Pancreas (tissue), 10 donors: ENCODE measurements around the gene KCNMA1. TPM values are rescaled to one million over a fixed set of nuclear protein-coding genes. Genes with fewer than 3 reads are reported as not detected.

Source experiments
- ATAC-seq, 4 donors: fragments of 200-7000 bp; cut with Tn5 transposase; one replicate each; pipeline versions ENCODE4 v1.8.0 to v1.9.1; 2020; ENCODE audit warnings: mild to moderate bottlenecking in 4 of 4, moderate library complexity in 4 of 4
- DNase-seq, 6 donors: peaks; one replicate each; pipeline ENCODE4 v3.0.0-alpha.2; 2020
- FAIRE-seq: peaks from 2 replicates; lab custom pipeline; 2012; peaks lifted over from hg19 to GRCh38; lab: Jason Lieb, UNC
- H3K27ac ChIP-seq, 4 donors: fragments of 200-600 bp; sonication (generic); 1 replicate in 3 of 4; 2 replicates in 1 of 4; pipeline versions ENCODE4 v1.5.0 to v1.8.0; 2020
- H3K27me3 ChIP-seq, 4 donors: fragments of 200-600 bp; one replicate each; pipeline ENCODE4 v1.8.0; 2021
- H3K36me3 ChIP-seq, 3 donors: fragments of 200-600 bp; sonication (generic) in 1 of 3; one replicate each; pipeline versions ENCODE4 v1.5.0 to v1.8.0; 2020 to 2021
- H3K4me1 ChIP-seq, 3 donors: fragments of 200-600 bp; one replicate each; pipeline ENCODE4 v1.8.0; 2021
- H3K4me3 ChIP-seq, 4 donors: fragments of 200-600 bp; sonication (generic) in 2 of 4; one replicate each; pipeline versions ENCODE4 v1.5.0 to v1.8.0; 2020 to 2021
- H3K9me3 ChIP-seq, 4 donors: fragments of 200-600 bp; one replicate each; pipeline ENCODE4 v1.8.0; 2021
- CTCF ChIP-seq, 4 donors: fragments of 200-600 bp; sonication (generic) in 3 of 4; IDR thresholded peaks; one replicate each; pipeline versions ENCODE4 v1.5.0 to v1.8.0; 2021; ENCODE audit warnings: antibody characterized with exemption in 4 of 4
- WGBS, 2 donors: extraction: QIAGEN DNeasy Blood & Tissue Kit; methylation state at CpG; one replicate each; pipeline ENCODE4 v1.1.7; 2013; 5-methylcytosine and 5-hydroxymethylcytosine counted together
- intact Hi-C, 3 donors: fragments of 100-400 bp; cut with DNase I; formaldehyde crosslinking; loops; one replicate each; pipeline versions ENCODE4 v1.11.1 to v1.14.2; 2022
- polyA plus RNA-seq, 2 donors: library from polyadenylated mRNA; stranded (reverse); fragments of 200-250 nt; gene quantifications; one replicate each; pipeline ENCODE4 v1.2.3, GENCODE V29; 2013
- total RNA-seq, 6 donors: library from RNA; stranded (reverse); fragmentation: NEBNext Ultra II Directional in 4 of 6; extraction: Animal tissue kit (Norgen Biotek cat#: 25700) in 4 of 6; gene quantifications; one replicate each; pipeline versions ENCODE4 v1.2.1 to v1.2.4, GENCODE V29; 2021 to 2023
- donor health status: healthy with polysubstance abuse.
- donor health status: DM: no; HTN: no; CAD: no; lungs with moderate emphysema.
- donor health status: DM: no; HTN: no; CAD: no.
- donor health status: control.
- donor health status: control.
- donor health status: Bipolar disorder and iron deficiency.
- donor health status: DM: yes; HTN: yes; CAD: no.
- donor health status: DM: no; HTN: no; CAD: no.
- donor health status: DM: no; HTN: no; CAD: no.
- donor health status: DM: yes; HTN: yes; CAD: no.

Gene KCNMA1
- total and polyA plus RNA-seq, 8 donors = 3.5 to 19.4 (median 9.3) TPM

GRCh38 chr10:77408259-77408658, 229.3 kb downstream of the KCNMA1 start:
- 92 to 94% methylated on average over 8 of the region's 8 CpGs for WGBS, 2 donors
- intact Hi-C loops = no loop called here
- no peaks in the 10 kb centered on the region for H3K9me3 ChIP-seq
- no peak for DNase-seq
- TF ChIP-seq CTCF (IDR thresholded peaks at IDR 0.05) = no peak
- H3K4me3 ChIP-seq = no peak overlapping the region
- no peak for FAIRE-seq
- no peak for ATAC-seq
- H3K36me3 ChIP-seq = no peaks in the 10 kb centered on the region
- no peak overlapping the region for H3K27ac ChIP-seq
- no peaks in the 10 kb centered on the region for H3K27me3 ChIP-seq
- peaks cover 23 to 34% (median 28%) of the 10 kb centered on the region in 3 donors for H3K4me1 ChIP-seq

GRCh38 chr10:77406764-77407430, 230.7 kb downstream of the KCNMA1 start:
- TF ChIP-seq CTCF (IDR thresholded peaks at IDR 0.05) = no peak
- H3K4me1 ChIP-seq = peaks cover 23 to 34% (median 28%) of the 10 kb centered on the region in 3 donors
- DNase-seq (no peak), FAIRE-seq (no peak), ATAC-seq (no peak)
- H3K9me3 ChIP-seq = no peaks in the 10 kb centered on the region
- no peaks in the 10 kb centered on the region for H3K27me3 ChIP-seq
- no peak overlapping the region for H3K4me3 ChIP-seq
- no peak overlapping the region for H3K27ac ChIP-seq
- WGBS, 2 donors = 62% methylated on average over 5 of the region's 5 CpGs
- intact Hi-C loops = no loop called here
- no peaks in the 10 kb centered on the region for H3K36me3 ChIP-seq

- TF ChIP-seq CTCF (IDR thresholded peaks at IDR 0.05) = no peak
- peak overlapping the region; percentile 31 to 63 (median 42) for H3K27ac ChIP-seq
- FAIRE-seq = no peak
Observed at GRCh38 chr10:77405771-77406241, 231.8 kb downstream of the KCNMA1 start.

GRCh38 chr10:77404810-77405209, 232.8 kb downstream of the KCNMA1 start:
- ATAC-seq = no peak
- H3K27me3 ChIP-seq = no peaks in the 10 kb centered on the region
- H3K4me3 ChIP-seq = no peak overlapping the region
- H3K27ac ChIP-seq = no peak overlapping the region
- no peaks in the 10 kb centered on the region for H3K36me3 ChIP-seq
- DNase-seq = no peak
- TF ChIP-seq CTCF (IDR thresholded peaks at IDR 0.05) = no peak
- 62 to 63% methylated on average over 3 of the region's 3 CpGs for WGBS, 2 donors
- H3K9me3 ChIP-seq = no peaks in the 10 kb centered on the region
- peaks cover 12 to 18% (median 17%) of the 10 kb centered on the region in 3 donors for H3K4me1 ChIP-seq
- no peak for FAIRE-seq
- intact Hi-C loops = no loop called here

More at GRCh38 chr10:77405771-77406241, 231.8 kb downstream of the KCNMA1 start:
- peak; percentile 78 to 91 (median 82) for ATAC-seq
- 16 to 19% methylated on average over 5 of the region's 5 CpGs for WGBS, 2 donors
- Histone ChIP-seq H3K9me3 (no peaks in the 10 kb centered on the region), H3K4me1 (peaks cover 21 to 25% (median 24%) of the 10 kb centered on the region in 3 donors), H3K36me3 (no peaks in the 10 kb centered on the region), H3K4me3 (no peak overlapping the region), H3K27me3 (no peaks in the 10 kb centered on the region)
- intact Hi-C loops = no loop called here
- DNase-seq = peak; percentile 82 to 92 (median 86)

GRCh38 chr10:77403761-77404160, 233.8 kb downstream of the KCNMA1 start:
- intact Hi-C loops = no loop called here
- no peak for FAIRE-seq

More at GRCh38 chr10:77403761-77404160, 233.8 kb downstream of the KCNMA1 start:
- 86 to 95% methylated on average over 8 of the region's 8 CpGs for WGBS, 2 donors
- no peaks in the 10 kb centered on the region for H3K27me3 ChIP-seq
- H3K9me3 ChIP-seq = no peaks in the 10 kb centered on the region
- ATAC-seq = no peak
- no peak overlapping the region for H3K27ac ChIP-seq
- no peak for DNase-seq
- TF ChIP-seq CTCF (IDR thresholded peaks at IDR 0.05) = no peak
- H3K4me3 ChIP-seq = no peak overlapping the region
- no peaks in the 10 kb centered on the region for H3K36me3 ChIP-seq
- peaks cover 14 to 19% (median 17%) of the 10 kb centered on the region in 3 donors for H3K4me1 ChIP-seq
